Neural crest cell (in vitro differentiated cells): ENCODE results near the gene ANXA11. TPM values are rescaled to one million over a fixed set of nuclear protein-coding genes. Genes with fewer than 3 reads are reported as not detected.

Source experiments
- DNase-seq: peaks from one replicate; pipeline ENCODE4 v3.0.0; 2021; ENCODE audit warnings: low read depth, mixed read lengths, low spot score
- H3K27ac Mint-ChIP-seq: one replicate; pipeline ENCODE4 v1.8.0; 2021; ENCODE audit warnings: mild to moderate bottlenecking, mixed read lengths; ENCODE audit not compliant: unreplicated experiment
- H3K27me3 Mint-ChIP-seq: 2 replicates; pipeline ENCODE4 v1.8.0; 2021; ENCODE audit warnings: low read depth, mild to moderate bottlenecking, mixed read lengths
- H3K36me3 Mint-ChIP-seq: 2 replicates; pipeline ENCODE4 v1.8.0; 2021; ENCODE audit warnings: low read depth, mild to moderate bottlenecking, mixed read lengths
- H3K4me1 Mint-ChIP-seq: 2 replicates; pipeline ENCODE4 v1.8.0; 2021; ENCODE audit warnings: mixed read lengths
- H3K4me3 Mint-ChIP-seq: one replicate; pipeline ENCODE4 v1.8.0; 2021; ENCODE audit warnings: mild to moderate bottlenecking, mixed read lengths
- H3K9me3 Mint-ChIP-seq: 2 replicates; pipeline ENCODE4 v1.8.0; 2021; ENCODE audit warnings: mixed read lengths
- total RNA-seq: library from RNA; stranded (reverse); gene quantifications from 2 replicates; pipeline ENCODE4 v1.2.1, GENCODE V29; 2021
- TF ChIP-seq, protein P1 (sequence below): fragments of 200-600 bp; sonication (generic); conservative IDR thresholded peaks from 2 replicates; pipeline ENCODE4 v1.5.0; 2021; ENCODE audit warnings: antibody characterized with exemption, mild to moderate bottlenecking

Gene ANXA11
- total RNA-seq, 1 donor from 2014 or later: 25.7 TPM

DNA sequence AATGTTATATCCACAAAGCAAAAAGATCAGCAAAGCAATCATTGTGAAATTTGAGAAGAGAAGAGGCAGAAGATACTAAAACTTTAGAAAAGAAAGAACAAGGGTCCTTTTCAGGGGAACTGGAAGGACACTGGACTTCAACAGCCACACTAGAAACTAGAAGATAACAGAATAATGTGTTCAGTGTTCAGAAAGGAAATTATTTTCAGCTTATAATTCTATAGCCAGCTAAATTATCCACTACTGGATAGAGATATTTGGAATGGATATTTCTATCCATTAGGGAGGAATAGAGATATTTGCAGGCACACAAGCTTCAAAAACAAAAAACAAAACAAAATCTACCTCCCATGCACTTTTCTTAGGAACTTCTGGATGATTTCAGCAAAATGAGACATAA is 12.8 kb downstream of the ANXA11 start:
- DNase-seq: no peak
- Mint-ChIP-seq H3K27me3 (no peaks in the 10 kb centered on the region), H3K9me3 (peaks cover 5% of the 10 kb centered on the region), H3K4me3 (no peak overlapping the region), H3K36me3 (peaks cover 12% of the 10 kb centered on the region), H3K27ac (no peak overlapping the region), H3K4me1 (no peaks in the 10 kb centered on the region)
- TF ChIP-seq, protein P1, sequence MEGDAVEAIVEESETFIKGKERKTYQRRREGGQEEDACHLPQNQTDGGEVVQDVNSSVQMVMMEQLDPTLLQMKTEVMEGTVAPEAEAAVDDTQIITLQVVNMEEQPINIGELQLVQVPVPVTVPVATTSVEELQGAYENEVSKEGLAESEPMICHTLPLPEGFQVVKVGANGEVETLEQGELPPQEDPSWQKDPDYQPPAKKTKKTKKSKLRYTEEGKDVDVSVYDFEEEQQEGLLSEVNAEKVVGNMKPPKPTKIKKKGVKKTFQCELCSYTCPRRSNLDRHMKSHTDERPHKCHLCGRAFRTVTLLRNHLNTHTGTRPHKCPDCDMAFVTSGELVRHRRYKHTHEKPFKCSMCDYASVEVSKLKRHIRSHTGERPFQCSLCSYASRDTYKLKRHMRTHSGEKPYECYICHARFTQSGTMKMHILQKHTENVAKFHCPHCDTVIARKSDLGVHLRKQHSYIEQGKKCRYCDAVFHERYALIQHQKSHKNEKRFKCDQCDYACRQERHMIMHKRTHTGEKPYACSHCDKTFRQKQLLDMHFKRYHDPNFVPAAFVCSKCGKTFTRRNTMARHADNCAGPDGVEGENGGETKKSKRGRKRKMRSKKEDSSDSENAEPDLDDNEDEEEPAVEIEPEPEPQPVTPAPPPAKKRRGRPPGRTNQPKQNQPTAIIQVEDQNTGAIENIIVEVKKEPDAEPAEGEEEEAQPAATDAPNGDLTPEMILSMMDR: no peak

DNA sequence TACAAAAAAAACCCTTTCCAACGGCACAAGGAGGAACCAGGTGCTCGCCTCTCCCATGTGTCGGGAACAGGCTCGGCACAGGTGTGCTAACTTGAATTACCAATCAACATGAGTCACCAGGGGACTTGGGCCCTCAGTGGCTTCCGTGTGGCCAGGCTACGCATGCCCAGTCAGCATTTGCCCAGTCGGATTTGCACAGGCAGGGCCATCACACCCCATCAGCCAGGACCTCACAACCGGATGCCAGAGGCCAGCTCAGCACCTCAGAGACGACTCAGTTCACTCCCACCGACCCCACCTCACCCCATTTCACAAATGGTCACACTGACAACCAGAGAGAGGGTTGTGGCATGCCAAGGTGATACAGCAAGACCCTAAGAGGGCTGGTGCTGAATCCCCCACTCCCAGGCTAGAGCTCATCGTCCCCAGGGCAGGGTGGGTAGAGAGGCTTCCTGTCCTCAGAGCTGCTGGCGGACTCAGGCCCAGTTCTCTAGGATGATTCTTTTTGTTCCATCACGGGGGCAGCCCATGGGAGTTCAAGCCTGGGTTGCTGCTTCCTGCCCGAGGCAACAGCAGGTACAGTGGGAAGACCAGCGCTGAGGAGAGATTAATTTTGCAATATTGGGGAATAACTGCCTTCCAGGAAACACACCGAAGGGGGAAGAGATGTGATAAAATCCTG is 13.6 kb downstream of the ANXA11 start:
- TF ChIP-seq, protein P1: no peak
- DNase-seq: no peak
- Mint-ChIP-seq H3K27me3 (no peaks in the 10 kb centered on the region), H3K4me3 (no peak overlapping the region), H3K27ac (no peak overlapping the region), H3K4me1 (no peaks in the 10 kb centered on the region), H3K9me3 (peaks cover 5% of the 10 kb centered on the region), H3K36me3 (peaks cover 12% of the 10 kb centered on the region)

DNA sequence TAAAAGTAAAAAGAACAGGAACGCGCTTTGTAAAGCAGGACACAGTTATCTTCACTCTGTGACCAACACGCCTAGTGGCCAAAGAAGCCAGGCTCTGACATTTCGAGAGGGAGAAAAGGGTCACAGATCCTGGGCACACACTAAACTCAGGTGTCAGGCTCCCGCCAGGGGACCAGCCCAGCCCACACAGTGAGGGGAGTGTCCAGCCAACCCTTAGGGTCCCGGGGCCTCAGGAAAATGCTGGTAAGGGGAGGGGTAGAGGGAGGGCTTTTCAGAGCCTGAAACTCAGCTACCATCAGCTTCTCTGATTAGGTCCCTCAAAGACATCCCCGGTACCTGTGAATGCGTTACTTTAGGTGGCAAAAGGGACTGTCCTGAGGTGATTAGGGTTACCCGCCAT is 16.6 kb downstream of the ANXA11 start:
- H3K9me3 Mint-ChIP-seq: peaks cover 5% of the 10 kb centered on the region
- no peak for DNase-seq
- H3K36me3 Mint-ChIP-seq: peaks cover 12% of the 10 kb centered on the region
- H3K4me3 Mint-ChIP-seq: no peak overlapping the region
- no peaks in the 10 kb centered on the region for H3K27me3 Mint-ChIP-seq
- TF ChIP-seq, protein P1: no peak
- H3K27ac Mint-ChIP-seq: no peak overlapping the region
- no peaks in the 10 kb centered on the region for H3K4me1 Mint-ChIP-seq

DNA sequence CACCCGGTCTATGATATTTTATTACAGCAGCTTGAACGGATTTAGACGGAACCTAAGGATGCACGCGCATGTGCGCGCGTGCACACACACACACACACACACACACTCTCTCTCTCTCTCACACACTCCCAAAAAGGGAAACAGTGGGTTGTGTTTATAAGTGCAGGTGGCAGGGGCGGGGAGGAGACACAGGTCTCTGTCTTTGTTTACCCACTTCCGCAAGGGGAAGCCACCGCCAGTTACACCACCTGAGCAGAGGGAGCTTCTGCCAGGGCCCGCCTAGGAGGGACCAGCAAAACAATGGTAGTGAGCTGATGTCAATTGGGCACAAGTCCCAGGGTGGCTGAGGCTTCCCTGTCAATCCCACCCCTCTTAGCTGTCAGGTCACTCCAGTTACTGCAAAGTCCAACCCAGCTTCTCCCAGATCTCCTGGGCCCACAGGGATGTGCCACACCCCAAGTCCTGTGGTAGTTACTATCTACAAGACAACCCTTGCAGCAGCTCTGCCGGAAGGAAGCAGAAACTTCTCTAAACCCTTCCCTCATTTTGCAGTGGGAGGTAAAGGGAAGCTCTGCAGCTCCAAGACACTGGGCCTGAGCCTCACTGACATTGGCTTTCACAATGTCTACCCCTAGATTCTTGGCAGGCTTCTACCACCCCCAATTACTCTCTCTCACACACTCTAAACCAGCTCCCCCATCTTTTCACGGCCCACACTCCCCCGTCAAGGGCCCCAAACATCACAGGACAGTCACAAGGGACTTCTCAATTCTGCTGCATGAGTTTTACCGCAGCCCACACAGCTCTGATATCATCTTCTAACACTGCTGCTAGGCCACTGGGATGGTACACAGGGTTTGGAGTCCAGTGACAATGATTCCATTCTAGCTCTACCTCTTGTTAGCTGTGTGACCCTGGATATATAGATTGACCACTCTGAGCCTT is 17.6 kb downstream of the ANXA11 start:
- Mint-ChIP-seq H3K4me3 (no peak overlapping the region), H3K27me3 (no peaks in the 10 kb centered on the region), H3K36me3 (peaks cover 9% of the 10 kb centered on the region), H3K4me1 (no peaks in the 10 kb centered on the region), H3K27ac (peak overlapping the region; percentile 63), H3K9me3 (peaks cover 2% of the 10 kb centered on the region)
- no peak for DNase-seq
- TF ChIP-seq, protein P1: no peak

DNA sequence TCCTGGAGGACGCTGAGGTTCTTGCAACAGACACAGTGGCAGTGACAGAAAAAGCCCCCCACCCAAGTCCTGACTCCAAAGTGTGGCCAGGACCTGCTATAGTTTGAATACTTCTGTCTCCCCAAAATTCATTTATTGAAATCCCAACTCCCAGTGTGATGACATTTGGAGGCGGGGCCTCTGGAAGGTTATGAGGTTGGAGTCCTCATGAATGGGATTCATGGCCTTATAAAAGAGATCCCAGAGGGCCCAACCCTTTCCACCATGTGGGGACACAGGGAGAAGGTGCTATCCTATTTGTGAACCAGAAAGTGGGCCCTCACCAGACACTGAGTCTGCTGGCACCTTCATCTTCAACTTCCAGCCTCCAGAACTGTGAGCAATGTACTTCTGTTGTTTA is 18.3 kb downstream of the ANXA11 start:
- H3K27me3 Mint-ChIP-seq: no peaks in the 10 kb centered on the region
- H3K9me3 Mint-ChIP-seq: peaks cover 2% of the 10 kb centered on the region
- no peak for DNase-seq
- TF ChIP-seq, protein P1: no peak
- no peaks in the 10 kb centered on the region for H3K4me1 Mint-ChIP-seq
- H3K4me3 Mint-ChIP-seq: no peak overlapping the region
- H3K36me3 Mint-ChIP-seq: peaks cover 5% of the 10 kb centered on the region
- H3K27ac Mint-ChIP-seq: no peak overlapping the region
